ENCODE data around the gene FBXO28. TPM values are rescaled to one million over a fixed set of nuclear protein-coding genes. Genes with fewer than 3 reads are reported as not detected.

Gene FBXO28
- total and polyA plus RNA-seq, 8 donors = 4.6 to 44.2 (median 9.6) TPM

DNA sequence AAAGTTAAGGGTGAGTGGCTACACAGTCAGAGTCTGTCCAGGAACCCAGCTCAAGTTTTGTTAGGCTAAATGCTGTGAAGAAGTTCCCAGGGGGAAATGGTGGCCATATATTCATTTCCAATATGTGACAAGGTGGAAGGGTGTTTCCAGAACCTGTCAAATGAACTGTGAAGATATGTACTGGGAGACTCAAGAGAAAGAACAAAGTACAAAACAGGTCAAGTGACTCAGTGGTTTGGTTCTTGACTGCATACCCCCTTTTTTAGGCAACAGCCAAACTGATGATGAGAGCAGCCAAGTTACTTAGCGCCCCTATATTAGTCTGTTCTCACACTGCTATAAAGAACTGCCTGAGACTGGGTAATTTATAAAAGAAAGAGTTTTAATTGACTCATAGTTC, 18.6 kb upstream of the FBXO28 start:
- no peaks in the 10 kb centered on the region for H3K36me3 ChIP-seq
- H3K9me3 ChIP-seq = no peaks in the 10 kb centered on the region
- no peak overlapping the region for H3K4me3 ChIP-seq
- TF ChIP-seq, protein P1, sequence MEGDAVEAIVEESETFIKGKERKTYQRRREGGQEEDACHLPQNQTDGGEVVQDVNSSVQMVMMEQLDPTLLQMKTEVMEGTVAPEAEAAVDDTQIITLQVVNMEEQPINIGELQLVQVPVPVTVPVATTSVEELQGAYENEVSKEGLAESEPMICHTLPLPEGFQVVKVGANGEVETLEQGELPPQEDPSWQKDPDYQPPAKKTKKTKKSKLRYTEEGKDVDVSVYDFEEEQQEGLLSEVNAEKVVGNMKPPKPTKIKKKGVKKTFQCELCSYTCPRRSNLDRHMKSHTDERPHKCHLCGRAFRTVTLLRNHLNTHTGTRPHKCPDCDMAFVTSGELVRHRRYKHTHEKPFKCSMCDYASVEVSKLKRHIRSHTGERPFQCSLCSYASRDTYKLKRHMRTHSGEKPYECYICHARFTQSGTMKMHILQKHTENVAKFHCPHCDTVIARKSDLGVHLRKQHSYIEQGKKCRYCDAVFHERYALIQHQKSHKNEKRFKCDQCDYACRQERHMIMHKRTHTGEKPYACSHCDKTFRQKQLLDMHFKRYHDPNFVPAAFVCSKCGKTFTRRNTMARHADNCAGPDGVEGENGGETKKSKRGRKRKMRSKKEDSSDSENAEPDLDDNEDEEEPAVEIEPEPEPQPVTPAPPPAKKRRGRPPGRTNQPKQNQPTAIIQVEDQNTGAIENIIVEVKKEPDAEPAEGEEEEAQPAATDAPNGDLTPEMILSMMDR (IDR thresholded peaks at IDR 0.05) = no peak
- TF ChIP-seq POLR2AphosphoS5 (IDR thresholded peaks at IDR 0.05) (no peak), EP300 (IDR thresholded peaks at IDR 0.05) (no peak), POLR2A (IDR thresholded peaks at IDR 0.05) (no peak)
- DNase-seq = no peak
- WGBS, 5 donors = 81 to 90% (median 89%) methylated on average over 1 of the region's 1 CpG
- intact Hi-C loops (cut with DNase I; ENCODE audit: low total_unique reads) = no loop called here
- no peaks in the 10 kb centered on the region for H3K4me1 ChIP-seq
- no peak overlapping the region for H3K27ac ChIP-seq
- H3K27me3 ChIP-seq = no peaks in the 10 kb centered on the region

DNA sequence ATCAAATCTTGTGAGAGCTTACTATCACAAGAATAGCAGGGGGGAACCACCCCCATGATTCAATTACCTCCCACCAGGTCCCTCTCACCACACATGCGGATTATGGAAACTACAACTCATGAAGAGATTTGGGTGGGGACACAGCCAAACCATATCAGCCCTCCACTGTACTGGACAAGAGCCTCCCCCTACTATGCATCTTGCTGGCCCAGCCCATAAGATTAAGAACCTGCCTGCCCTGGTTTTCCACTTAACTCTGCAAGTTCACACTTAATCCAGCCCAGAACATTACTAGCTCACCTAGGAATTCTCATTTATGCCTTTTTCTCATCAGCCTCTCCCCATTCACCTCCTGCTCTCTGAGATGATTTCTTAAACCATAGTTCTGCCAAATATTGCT, 18.0 kb upstream of the FBXO28 start:
- intact Hi-C loops (cut with DNase I; ENCODE audit: low total_unique reads) = no loop called here
- Histone ChIP-seq H3K27ac (no peak overlapping the region), H3K4me3 (no peak overlapping the region), H3K9me3 (no peaks in the 10 kb centered on the region), H3K27me3 (no peaks in the 10 kb centered on the region), H3K4me1 (no peaks in the 10 kb centered on the region), H3K36me3 (no peaks in the 10 kb centered on the region)
- TF ChIP-seq, protein P1 (IDR thresholded peaks at IDR 0.05) = no peak
- TF ChIP-seq EP300 (IDR thresholded peaks at IDR 0.05) = no peak
- TF ChIP-seq POLR2A (IDR thresholded peaks at IDR 0.05) = no peak
- no peak for TF ChIP-seq POLR2AphosphoS5 (IDR thresholded peaks at IDR 0.05)
- 77 to 100% (median 90%) methylated on average over 1 of the region's 1 CpG for WGBS, 5 donors
- no peak for DNase-seq

DNA sequence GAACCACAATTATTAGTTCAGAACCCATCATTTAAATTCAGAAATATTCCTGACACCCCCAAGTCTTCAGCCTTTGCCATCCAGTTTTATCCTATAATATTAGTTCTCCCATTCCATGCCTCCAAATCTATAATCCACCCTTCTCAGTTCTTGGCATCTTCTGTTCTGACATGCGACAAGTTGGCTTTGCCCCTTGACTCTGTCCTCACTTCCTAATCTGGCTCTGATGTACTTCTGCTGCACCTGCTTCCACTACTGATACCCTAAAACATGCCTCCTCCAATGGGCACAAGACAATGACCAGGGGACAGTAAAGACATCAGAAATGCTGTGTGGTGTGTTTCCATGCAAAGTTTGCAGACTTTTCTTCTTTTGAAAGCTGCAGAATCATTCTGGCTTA, 17.1 kb upstream of the FBXO28 start:
- Histone ChIP-seq H3K4me1 (no peaks in the 10 kb centered on the region), H3K36me3 (no peaks in the 10 kb centered on the region), H3K27ac (no peak overlapping the region), H3K4me3 (no peak overlapping the region), H3K27me3 (no peaks in the 10 kb centered on the region), H3K9me3 (no peaks in the 10 kb centered on the region)
- intact Hi-C loops (cut with DNase I; ENCODE audit: low total_unique reads) = no loop called here
- DNase-seq = no peak
- WGBS, 5 donors = 89 to 98% (median 96%) methylated on average over 1 of the region's 1 CpG
- TF ChIP-seq, protein P1 (IDR thresholded peaks at IDR 0.05) = no peak

DNA sequence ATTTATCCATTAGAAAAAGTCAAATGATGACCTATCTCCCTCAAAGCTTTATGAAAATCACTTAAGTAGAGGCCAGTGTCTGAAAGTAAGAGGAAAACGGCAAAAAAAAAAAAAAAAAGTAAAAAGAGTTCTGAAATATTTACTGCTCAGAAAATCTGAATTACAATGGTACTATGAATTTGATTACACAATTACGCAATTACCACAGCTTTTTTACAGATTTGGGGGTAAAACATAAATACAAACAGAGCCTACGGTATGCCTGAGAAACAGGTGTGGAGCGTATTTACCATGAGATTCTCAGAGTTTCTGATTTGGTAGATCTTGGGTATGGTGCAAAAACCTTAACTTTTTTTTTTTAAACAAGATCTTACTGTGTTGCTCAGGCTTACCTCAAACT, 15.9 kb upstream of the FBXO28 start:
- H3K36me3 ChIP-seq = no peaks in the 10 kb centered on the region
- TF ChIP-seq EP300 (IDR thresholded peaks at IDR 0.05) (no peak), POLR2A (IDR thresholded peaks at IDR 0.05) (no peak), POLR2AphosphoS5 (IDR thresholded peaks at IDR 0.05) (no peak)
- TF ChIP-seq, protein P1 (IDR thresholded peaks at IDR 0.05) = no peak
- intact Hi-C loops (cut with DNase I; ENCODE audit: low total_unique reads) = no loop called here
- no peaks in the 10 kb centered on the region for H3K27me3 ChIP-seq
- 86 to 94% (median 88%) methylated on average over 4 of the region's 4 CpGs for WGBS, 5 donors
- H3K27ac ChIP-seq = no peak overlapping the region
- H3K4me3 ChIP-seq = no peak overlapping the region
- no peaks in the 10 kb centered on the region for H3K4me1 ChIP-seq
- DNase-seq = no peak
- H3K9me3 ChIP-seq = no peaks in the 10 kb centered on the region

Measured in stomach (tissue), 9 donors.